Stimulated activated CD8-positive, alpha-beta memory T cell treated with anti-CD3 and anti-CD28 coated beads, Interleukin-2, amount 100 ng/mL, for 1 hour (primary cell): ENCODE measurements around the gene REG4.
"Not testable (repeated sequence)": the region's sequence is repeated elsewhere in the genome, so short reads cannot be mapped to it uniquely, and the experiment has no call there.

Experiments used
- DNase-seq, 2 donors: peaks; one replicate each; pipeline ENCODE4 v3.0.0-alpha.2; 2020; ENCODE audit warnings: low read depth in 2 of 2

REG4 gene

DNA sequence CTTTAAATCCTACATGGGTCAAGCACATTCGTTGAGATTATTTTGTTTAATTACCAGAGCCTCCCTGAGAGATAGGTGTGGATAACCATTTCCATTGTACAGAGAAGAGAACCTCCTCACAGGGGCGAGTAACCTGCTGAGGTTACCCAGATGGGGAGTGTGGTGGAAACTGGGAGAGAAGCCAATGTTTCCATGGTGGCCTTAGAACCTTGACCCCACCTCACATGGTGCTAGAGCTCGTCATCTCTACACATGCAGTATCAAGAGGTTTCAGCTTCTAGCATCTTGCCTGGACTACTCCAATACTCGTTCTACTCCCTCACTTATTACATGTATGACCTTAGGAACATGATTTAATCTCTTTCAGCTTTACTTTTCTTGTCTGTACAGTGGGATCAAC lies 4.8 kb downstream of the REG4 start:
- no peak for DNase-seq

DNA sequence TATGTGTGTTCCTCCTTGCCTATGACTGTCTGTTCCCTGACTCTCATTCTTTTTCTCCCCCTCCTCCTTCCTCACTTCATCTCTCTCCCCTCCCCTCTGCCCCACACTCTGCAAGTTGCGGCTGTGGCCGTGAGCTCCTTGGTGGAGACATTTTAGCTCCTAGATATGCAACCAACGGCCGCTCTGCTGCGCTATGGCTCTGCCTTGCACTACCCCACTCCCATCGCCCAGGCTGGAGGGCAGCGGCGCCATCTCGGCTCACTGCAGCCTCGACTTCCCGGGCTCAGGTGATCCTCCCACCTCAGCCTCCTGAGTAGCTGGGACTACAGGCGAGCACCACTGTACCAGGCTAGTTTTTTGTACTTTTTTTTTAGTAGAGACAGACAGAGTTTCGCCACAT lies 5.5 kb downstream of the REG4 start:
- no peak for DNase-seq

DNA sequence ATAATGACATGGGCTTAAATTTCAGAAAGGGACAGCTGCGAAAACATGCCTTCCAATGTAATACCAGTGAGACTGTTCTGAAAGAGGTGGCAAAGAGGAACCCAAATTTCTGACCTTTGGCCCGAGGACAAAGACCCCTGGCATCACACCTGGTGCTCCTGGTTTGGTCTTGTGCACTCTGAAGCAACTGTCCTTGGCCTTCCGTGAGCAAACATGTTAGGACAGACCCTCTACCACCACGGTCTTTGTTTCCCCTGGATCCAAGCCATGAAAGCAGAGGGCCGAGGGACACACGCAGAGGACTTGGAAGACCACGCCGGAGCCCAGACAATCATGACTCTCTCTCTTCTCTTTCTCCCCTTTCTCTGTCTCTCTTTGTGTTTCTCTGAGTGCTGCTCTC lies 6.0 kb downstream of the REG4 start:
- DNase-seq, result no peak

DNA sequence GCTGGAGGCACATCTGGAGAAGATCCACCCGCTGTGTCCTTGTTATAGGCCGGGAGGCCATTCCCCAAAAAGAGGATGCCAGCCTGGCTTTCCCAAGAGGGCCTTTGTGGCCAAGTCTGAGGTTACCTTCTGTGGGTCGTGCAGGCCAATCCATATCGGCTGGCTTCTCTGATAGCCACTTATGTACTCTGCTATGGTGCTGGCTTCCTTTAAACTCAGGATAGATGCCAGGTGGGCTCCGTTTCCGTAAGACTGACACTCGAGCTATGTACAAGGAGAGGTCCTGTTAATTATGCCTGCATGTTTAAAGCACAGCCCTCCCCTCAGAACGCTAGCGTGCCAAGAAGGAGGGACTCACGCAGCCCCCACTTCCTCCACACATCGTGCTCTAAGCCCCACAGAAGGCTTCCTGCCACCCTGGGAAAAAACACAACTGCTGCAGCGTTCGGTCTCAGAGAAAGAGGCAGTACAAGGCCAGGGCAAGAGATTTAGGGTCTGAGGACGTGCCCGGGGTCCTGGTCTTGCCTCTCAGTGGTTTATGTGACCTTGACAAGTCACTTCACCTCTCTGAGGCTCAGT lies 11.6 kb downstream of the REG4 start:
- DNase-seq, result no peak

DNA sequence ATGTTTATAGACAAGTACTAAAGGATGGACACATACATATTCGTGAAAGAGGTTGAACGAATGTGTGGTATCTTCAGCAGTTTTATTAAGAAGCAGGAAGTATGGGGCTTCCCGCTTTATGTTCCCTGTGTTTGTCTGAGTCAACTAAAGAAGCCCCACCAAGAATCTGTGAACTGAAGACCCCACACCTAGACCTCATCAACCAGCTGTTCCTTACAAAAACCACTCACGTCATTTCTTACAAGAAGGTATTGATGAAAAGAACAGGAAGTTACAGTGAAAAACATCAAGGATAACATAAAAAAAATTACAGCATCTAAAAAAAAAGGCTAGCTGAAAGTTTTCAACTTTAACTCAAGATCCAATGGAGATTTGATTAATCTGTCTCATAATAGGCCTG lies 12.3 kb downstream of the REG4 start:
- DNase-seq, result no peak

DNA sequence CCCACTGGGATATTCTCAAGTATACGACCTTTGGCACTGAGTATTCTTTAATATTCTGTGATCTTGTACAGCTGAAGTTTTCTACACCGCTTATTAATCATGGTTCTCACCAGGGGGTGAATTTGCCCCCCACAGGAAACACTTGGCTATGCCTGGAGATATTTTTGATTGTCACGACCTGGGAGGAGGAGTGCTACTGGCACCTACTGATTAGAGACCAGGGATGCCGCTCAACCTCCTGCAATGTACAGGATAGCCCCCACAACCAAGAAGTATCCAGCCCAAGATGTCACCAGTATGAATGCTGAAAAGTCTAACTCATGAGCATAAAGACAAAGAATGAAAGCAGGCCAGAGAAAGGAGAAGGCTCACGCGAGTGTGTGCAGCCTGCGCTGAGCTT lies 13.7 kb downstream of the REG4 start:
- DNase-seq, result no peak

DNA sequence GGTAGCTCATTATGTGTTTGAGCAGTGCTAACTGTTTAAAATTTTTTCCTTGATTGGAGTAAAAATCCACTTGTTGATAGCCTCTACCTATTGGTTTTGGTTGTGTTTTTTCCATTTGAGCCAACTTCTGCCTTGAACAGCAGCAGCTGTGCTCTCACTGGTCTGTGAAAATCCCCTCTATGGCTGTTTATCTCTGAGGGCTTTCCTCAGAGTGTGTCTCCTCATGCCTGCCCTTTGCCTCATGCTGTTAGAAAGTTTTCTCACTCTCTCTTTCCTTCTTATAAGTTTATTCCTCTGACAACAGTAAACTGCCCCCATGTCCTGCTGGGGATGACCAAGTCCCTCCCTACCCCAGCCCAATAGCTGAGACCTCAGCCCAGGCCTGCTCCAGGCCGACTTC lies 14.1 kb downstream of the REG4 start:
- DNase-seq, result no peak

DNA sequence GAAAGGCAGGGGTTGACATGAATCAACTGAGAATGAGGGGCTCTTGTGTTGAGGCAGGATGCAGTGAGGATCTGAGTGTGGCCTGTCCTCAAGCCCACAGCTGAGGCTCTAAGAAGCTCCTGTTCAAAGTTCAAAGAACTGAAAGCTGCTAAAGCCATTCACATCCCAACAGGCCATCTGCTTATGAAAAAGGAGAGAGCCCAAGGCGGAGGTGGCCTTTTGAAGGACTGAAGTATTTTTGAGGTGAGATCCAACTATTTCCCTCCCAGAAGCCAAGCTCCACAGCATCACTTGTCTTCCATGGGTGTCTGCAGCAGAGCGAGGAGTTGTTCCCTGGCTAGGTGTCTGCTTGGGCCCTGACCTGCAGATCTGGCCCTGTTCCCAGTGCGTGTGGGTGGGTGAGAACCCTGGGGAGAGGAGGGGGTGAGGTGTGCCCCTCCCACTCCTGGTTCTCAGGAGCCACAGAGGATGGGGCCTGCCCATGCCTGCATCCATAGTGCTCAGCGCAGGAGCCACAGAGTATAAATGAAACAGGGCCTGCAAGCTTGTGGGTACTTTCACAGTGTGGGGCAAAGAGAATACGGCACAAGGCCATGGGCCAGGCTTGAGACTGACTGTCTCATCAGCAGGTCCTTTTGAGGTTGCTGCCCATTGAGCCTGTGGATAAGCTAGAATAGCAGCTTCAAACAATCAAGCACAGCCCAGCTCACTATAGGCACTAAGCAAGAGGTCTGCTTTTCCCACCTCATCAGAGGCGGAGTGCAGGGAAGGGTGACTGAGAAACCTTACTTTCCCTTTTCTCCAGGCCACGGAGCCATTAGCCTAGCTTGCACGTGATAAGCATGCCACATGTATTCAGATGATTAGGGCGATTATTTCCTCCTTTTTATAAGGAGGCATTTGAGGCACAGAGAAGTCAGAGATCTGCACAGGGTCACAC lies 15.7 kb downstream of the REG4 start:
- DNase-seq, result no peak

DNA sequence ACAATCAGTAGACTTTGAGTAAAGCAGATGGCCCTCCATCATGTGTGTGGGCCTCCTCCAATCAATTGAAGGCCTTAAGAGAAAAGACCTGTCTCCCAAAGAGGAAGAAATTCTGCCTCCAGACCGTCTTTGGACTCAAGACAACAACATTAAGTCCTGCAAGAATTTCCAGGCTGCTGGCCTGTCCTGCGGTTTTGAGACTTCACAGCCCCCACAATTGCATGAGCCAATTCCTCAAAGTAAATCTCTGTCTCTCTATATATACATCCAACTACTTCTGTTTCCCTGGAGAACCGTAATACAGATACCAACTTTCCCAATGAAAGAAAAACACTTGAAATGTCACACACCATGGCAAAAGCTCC lies 16.4 kb downstream of the REG4 start:
- no peak for DNase-seq

DNA sequence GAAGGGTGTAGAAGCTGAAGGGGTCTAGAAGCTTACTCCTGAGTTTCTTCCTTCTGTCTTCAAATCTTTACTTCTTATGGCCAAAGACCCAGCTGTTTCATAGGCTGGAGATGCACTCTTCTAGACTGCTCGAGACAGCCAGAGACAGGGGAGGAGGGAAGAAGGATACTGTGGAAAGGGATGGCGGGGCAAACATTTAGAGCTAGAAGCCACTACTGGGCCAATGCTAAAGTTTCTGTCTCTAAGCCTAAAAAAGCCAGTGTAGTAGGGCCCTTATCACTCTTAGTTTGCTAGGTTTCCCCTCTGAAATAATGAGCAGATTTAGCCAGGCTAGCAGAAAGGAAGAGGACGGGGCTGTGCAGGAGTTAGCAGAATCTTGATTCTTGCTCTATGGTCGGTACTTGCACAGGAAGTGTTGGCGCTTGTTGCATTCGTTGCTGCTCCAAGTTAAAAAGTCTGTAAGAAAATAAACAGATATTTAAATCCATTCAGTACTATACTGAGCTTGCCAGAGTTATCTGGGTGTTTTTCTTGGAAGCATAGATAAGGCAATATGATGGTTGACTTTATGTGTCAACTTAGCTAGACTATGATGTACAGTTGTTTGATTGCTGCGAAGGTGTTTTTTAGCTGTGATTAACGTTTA lies 16.9 kb downstream of the REG4 start:
- no peak for DNase-seq

DNA sequence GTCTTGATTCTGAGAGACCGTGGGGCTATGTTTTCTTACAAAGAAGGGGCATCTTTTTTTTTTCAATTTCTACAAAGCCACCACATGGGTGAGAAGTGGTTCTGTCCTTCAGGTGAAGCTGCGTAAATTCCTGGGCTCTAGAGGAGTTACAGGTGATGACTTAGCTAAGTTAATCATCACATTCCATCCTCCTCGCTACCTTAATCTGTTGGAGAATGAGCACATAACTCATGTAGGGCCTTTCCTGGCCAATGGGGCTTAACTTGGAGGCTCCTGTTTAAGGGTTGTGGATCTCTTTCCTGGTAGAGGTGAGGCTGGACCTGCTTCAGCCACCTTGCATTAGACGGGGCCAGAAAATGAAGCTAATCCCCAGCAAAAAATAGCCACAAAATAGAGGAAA lies 19.9 kb downstream of the REG4 start:
- no peak for DNase-seq

DNA sequence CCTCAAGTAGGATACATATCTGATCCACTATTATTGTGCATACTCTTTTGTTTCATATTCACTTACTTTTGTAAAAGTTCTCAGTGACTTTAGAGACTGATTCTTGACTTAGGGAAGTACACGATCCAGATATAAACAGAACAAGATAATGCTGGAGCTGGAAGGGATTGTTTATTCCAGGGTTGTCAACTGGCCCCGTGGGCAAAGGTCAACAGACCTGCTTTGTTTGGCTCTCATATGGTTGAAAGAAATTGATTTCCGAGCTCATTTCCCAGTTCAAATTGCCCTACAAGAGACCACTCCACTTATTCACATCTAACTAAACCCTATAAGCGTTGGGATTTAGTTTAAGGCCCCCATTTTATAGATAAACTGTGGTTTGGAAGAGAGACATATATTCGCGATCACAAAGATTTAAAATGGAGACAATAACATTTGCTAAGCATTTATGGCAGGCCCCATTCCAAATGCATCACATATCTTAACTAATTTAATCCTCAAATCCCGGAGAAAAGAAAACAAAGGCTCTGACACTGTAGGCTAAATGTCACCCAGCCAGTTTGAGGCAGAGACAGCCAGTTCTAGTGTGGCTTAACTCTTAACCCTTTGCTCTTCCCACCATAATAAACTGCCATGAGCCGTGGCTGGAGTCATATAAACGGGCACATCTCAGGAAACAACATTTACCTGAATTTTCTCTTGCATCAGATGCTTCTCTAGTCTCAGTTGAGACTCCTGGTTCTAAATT lies 20.6 kb downstream of the REG4 start:
- no peak for DNase-seq

DNA sequence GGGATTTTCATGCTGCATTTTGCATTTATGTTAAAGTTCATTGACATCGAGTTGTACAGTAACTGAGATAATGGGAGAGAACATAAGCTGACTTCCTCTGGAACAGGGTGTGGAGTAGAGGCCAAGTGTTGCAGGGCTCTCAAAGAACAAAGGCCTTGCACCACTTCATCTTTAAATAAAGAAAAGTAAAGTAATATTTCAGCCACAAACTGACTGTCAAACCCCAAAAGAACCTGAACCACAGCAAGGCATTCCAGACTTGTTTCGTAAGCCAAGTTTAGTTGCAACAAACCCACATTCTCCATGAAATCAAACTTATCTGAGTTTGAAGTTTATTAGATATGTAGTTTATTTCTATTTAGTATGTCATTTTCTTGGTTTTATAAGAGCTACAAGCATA lies 23.5 kb downstream of the REG4 start:
- DNase-seq, result no peak

DNA sequence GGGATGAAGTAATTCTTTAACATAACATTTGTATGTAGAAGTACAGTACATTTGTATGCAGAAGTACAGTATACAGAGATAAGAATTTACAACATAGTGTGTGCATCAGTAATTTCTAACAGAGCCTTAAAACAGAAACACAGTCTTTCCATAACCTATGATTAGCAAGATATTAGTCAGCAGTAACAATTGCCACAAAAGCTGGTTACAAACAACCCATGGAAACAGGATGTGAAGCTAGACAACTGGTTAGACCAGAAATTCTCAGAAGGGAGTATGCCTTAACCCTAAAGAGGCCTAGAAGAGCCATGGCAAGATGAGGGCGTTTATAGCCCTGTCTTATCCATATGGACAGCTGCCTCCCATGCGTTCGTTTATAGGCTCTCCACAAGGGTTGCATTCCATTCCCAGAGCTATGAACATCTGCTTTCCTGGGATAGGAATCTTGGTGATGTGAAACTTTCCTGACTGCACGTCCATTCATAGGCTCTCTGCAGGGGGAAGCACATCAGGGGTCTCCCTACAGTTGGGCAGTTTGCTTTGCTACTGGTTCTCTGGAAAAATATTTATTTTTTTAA lies 24.7 kb downstream of the REG4 start:
- DNase-seq, result not testable (repeated sequence)

DNA sequence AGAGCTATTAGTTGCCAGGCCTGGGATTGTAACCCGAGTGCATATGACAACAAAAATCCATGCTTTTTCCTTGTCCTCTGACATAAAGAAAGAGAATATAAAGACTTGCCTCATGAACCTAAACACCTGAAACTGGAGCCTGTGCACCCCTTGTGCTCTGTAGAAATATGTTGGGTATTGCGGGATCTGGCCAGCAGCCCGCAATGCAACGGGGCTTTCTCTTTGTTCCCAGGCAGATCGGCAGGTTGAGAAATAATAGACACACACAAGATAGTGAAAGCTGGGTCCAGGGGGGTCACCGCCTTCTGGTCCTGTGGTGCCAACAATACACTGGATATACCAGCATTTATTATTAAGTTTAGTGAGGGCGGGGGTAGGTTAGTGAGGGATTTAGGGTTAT lies 25.2 kb downstream of the REG4 start:
- not testable (repeated sequence) for DNase-seq

DNA sequence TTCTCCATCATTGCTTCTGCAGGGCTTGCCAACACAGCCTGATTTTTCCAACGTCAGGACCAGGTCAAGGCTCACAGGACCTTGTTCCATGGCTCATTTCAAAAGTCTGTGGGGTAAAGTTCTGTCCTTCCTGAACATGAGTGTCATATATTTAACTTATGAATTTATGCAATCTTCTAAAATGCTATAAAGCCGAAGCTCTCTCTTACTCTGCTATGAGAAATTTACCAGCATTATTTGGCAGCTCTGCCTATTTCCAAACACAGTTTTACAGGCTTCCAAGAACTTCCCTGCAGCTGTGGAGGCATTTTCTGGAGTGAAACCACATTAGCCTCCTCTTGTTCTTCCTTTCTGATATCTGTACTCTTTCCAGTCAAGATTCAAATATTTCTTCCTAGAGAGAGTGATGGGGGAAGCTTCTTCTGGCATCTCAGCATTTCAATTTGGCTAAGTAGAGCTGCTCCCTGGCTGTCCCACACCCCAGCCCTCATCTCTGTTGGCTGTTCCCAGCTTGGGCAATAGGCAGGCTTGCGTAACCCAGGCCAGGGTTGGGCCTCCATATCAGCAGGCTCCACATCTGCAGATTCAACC lies 27.0 kb downstream of the REG4 start:
- no peak for DNase-seq

DNA sequence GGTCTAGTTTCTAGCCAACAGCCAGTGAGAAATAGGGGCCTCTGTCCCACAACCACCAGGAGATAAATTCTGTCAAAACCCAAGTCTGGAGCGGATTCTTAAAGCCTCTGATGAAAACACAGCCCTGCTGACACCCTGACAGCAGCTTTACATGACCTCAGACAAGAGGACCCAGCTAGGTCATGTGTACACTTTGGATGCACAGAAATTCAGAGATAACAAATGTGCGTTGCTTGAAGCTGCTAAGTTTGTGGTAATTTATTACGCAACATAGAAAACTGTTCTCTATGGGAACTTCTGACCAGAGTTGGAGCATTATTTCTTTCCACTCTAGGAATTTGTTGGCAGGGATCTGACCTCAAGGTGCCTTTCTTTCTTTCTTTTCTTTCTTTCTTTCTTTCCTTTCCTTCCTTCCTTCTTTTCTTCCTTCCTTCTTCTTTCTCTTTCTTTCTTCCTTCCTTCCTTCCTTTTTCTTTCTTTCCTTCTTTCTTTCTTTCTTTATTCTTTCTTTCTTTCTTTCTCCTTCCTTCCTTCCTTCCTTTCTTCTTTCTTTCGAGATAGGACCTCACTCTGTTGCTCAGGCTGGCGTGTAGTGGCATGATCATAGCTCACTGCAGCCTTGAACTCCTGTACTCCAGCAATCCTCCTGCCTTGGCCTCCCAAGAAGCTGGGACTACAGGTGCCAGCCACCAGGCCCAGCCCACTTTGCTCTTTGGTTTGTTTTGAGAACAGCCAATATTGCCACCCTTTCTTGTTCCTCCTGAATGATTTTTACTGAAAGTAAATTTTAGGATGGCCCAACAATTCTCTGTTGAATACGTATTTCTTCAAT lies 27.7 kb downstream of the REG4 start:
- DNase-seq, result no peak

DNA sequence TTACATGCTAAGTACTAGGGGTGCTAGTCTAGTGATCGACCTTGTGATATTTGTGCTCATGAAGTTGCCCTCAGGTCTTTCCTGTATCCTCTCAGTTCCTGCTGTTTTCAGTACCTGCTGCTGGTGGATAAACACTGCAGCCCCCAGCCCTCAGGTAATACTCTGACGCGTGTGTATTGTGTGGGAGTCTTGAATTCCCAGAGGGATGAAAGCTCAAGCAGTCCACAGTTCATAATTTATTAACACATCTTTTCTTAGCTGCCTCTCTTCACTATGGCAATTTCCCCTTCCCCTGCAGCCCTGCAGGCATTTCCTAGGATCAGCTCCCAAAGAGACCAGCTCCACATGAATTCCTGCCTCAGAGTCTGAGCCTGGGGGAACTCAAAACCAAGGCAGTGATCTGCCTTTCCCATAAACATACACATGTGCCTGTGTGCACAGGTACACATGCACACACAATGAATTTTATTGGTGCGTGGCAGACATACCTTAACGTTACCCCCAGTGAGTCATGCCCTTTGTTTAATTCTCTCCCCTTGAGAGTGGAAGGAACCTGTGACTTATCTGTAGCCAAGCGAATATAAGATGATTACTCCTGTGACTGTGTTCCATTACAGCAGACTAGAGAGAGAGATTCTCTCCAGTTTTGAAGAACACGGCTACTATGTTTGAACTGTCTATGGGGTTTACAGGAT lies 28.5 kb downstream of the REG4 start:
- no peak for DNase-seq

DNA sequence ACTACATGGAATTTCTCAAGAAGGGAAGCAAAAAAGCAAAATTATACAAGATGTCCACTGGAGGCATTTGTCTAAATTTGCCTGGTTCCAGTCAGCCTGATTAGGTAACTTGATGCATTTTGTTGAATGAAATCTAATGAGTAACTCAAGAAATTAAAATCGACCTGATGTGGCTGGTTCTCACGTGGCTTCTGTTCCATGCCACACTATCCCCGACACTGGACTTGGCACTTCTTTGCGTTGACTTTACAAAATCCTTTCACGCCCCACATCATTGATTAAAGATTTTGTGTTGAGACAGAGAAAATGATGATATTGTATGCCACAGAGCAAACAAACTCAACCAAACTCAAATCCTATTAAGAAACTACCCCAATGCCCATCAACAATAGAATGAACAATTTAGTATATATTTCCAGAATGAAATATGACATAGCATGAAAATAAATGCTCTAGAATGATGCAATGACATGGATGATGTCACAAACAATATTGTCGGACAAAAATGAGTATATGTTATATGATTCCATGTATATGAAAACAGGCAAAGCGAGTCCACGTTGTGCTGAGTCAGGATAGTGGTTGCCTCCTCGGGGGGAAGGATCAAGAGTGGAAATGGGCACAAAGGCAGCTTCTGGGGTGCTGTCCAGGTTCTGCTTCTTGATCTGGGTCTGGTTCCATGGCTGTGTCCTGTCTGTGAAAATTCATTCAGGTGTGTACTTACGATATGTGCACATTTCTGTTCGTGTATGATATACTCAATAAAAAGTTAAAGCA lies 29.6 kb downstream of the REG4 start:
- no peak for DNase-seq
